HepG2 (cell line): ENCODE results near the gene NUBP2. TPM values are rescaled to one million over a fixed set of nuclear protein-coding genes. Genes with fewer than 3 reads are reported as not detected.

Experiments
- AGO2 ChIP-seq: fragments of 200-400 bp; formaldehyde crosslinking; optimal IDR thresholded peaks from 2 replicates; pipeline ENCODE3; 2017; ENCODE audit warnings: mild to moderate bottlenecking, low read depth, low read length, moderate library complexity
- BRCA1 ChIP-seq: sonication (generic); formaldehyde crosslinking; IDR thresholded peaks from 2 replicates; pipeline ENCODE4 v1.4.0; 2020; ENCODE audit warnings: missing genetic modification reagents
- FOXA3 ChIP-seq: IDR thresholded peaks from 2 replicates; pipeline ENCODE4 v1.6.1; 2016; ENCODE audit warnings: missing genetic modification reagents, missing compliant biosample characterization
- KDM2A ChIP-seq: sonication (generic); formaldehyde crosslinking; IDR thresholded peaks from 2 replicates; pipeline ENCODE4 v1.4.0; 2020; ENCODE audit warnings: low read depth, missing genetic modification reagents, borderline replicate concordance
- KDM6A ChIP-seq: IDR thresholded peaks from 2 replicates; pipeline ENCODE4 v1.6.1; 2016; ENCODE audit warnings: low read depth
- LCORL ChIP-seq, 2 experiments: fragments of 450-650 bp in 1 of 2; sonication (generic) in 1 of 2; formaldehyde crosslinking in 1 of 2; IDR thresholded peaks; 2 replicates each; pipeline versions ENCODE4 v1.5.0 to v1.6.1; 2017 to 2020; ENCODE audit warnings: antibody characterized with exemption in 1 of 2, missing genetic modification reagents in 1 of 2
- MLXIP ChIP-seq: sonication (generic); formaldehyde crosslinking; IDR thresholded peaks from 2 replicates; pipeline ENCODE4 v1.9.0; 2021; ENCODE audit warnings: missing genetic modification reagents, borderline replicate concordance
- MYC ChIP-seq: sonication (generic); formaldehyde crosslinking; IDR thresholded peaks from 2 replicates; pipeline ENCODE4 v1.9.0; 2021; ENCODE audit warnings: missing genetic modification reagents, borderline replicate concordance
- RERE ChIP-seq: IDR thresholded peaks from 2 replicates; pipeline ENCODE4 v1.6.1; 2016; ENCODE audit warnings: low read depth, missing genetic modification reagents, missing compliant biosample characterization
- SETDB1 ChIP-seq: sonication (generic); formaldehyde crosslinking; IDR thresholded peaks from 2 replicates; pipeline ENCODE4 v1.5.1; 2020; ENCODE audit warnings: missing genetic modification reagents, mild to moderate bottlenecking, borderline replicate concordance
- SNAPC5 ChIP-seq: sonication (generic); formaldehyde crosslinking; IDR thresholded peaks from 2 replicates; pipeline ENCODE4 v1.8.1; 2023; ENCODE audit warnings: mild to moderate bottlenecking, missing genetic modification reagents, borderline replicate concordance
- SRF ChIP-seq: IDR thresholded peaks from 2 replicates; pipeline ENCODE4 v1.6.1; 2011; ENCODE audit warnings: mild to moderate bottlenecking, low read depth, low read length, moderate library complexity
- TMF1 ChIP-seq: sonication (generic); formaldehyde crosslinking; IDR thresholded peaks from 2 replicates; pipeline ENCODE4 v1.8.1; 2022; ENCODE audit warnings: low read depth, missing genetic modification reagents
- ZNF232 ChIP-seq: sonication (generic); formaldehyde crosslinking; IDR thresholded peaks from 2 replicates; pipeline ENCODE4 v1.4.0; 2020; ENCODE audit warnings: missing genetic modification reagents, borderline replicate concordance
- ZUFSP ChIP-seq: sonication (generic); formaldehyde crosslinking; IDR thresholded peaks from 2 replicates; pipeline ENCODE4 v1.9.0; 2021; ENCODE audit warnings: missing genetic modification reagents, mild to moderate bottlenecking, borderline replicate concordance
- polyA plus RNA-seq, 8 experiments: library from polyadenylated mRNA; depleted of rRNA in 3 of 8; stranded (reverse) in 7 of 8; unstranded in 1 of 8; fragments of >200 nt; fragmentation: Illumina TruSeq in 4 of 8; extraction: Trizol in 4 of 8; gene quantifications; 2 replicates each; pipeline versions ENCODE4 v1.2.1 to v1.2.3, GENCODE V29; 2011 to 2016; ENCODE audit warnings: low read depth in 4 of 8, missing spikeins in 1 of 8, mixed read lengths in 1 of 8; ENCODE audit not compliant: insufficient read depth in 1 of 8
- total RNA-seq, 5 experiments: library from RNA; depleted of rRNA; stranded (reverse); fragments of >200 nt; fragmentation: Illumina TruSeq; extraction: Trizol; gene quantifications; 2 replicates each; pipeline ENCODE4 v1.2.3, GENCODE V29; 2016; ENCODE audit warnings: low read depth in 1 of 5
- TF ChIP-seq, protein P1 (sequence below): sonication (generic); formaldehyde crosslinking; IDR thresholded peaks from 2 replicates; pipeline ENCODE4 v1.5.0; 2020; ENCODE audit warnings: missing genetic modification reagents

The NUBP2 gene
- total and polyA plus RNA-seq, 2 of the 13 experiments (the other 11 are each of a cell fraction or from before 2014, with no cell fraction given), result 25.7 to 61.5 TPM

DNA sequence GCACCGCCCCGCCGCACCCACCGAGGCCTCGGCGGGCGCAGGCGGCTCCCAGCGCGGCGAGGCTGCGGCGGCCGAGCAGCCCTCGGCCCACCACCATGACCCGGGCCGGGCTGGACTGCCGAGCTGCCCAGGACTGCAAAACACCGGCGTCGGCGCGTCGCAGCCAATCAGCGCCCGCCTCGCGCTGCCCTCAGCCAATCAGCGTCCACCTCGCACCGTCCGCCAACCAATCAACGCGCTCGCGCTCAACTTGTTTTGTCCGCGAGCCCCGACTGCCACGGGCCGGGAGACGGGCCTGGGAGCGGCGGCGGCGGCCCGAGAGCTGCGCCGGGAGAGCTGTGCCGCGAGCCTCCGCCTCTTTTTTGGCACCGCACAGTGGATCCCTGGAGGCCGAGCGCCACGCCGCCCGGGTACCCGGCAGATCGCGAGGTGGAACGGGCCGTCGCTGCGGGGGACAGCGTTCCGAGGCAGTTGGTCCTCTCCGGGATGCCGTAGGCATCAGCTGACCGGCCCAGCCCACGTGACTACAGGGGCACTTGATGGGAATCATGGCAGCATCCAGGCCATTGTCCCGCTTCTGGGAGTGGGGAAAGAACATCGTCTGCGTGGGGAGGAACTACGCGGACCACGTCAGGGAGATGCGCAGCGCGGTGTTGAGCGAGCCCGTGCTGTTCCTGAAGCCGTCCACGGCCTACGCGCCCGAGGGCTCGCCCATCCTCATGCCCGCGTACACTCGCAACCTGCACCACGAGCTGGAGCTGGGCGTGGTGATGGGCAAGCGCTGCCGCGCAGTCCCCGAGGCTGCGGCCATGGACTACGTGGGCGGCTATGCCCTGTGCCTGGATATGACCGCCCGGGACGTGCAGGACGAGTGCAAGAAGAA lies 44.2 kb downstream of the NUBP2 start, which contains the start of the genes FAHD1 and HAGH (continued):
- TF ChIP-seq ZUFSP (no peak), LCORL (IDR thresholded peaks at IDR 0.05) (no peak), LCORL (CRISPR knock-in tag; IDR thresholded peaks at IDR 0.05) (peak; percentile 88), TMF1 (CRISPR knock-in tag) (peak; percentile 87; the same call in 1 of the 2 replicates), SRF (no peak), BRCA1 (CRISPR knock-in tag) (no peak), SETDB1 (no peak), KDM2A (CRISPR knock-in tag) (peak; percentile 96), SNAPC5 (CRISPR knock-in tag) (peak; percentile 82; the same call in 1 of the 2 replicates), KDM6A (CRISPR knock-in tag) (no peak), AGO2 (peak; percentile 92), MLXIP (CRISPR knock-in tag) (no peak; the same call in 1 of the 2 replicates), ZNF232 (peak; percentile 82; the same call in 1 of the 2 replicates), MYC (CRISPR knock-in tag) (peak; percentile 98), RERE (CRISPR knock-in tag) (peak; percentile 34; the same call in 1 of the 2 replicates), FOXA3 (CRISPR knock-in tag) (peak; percentile 45; the same call in 1 of the 2 replicates)
- TF ChIP-seq, protein P1, sequence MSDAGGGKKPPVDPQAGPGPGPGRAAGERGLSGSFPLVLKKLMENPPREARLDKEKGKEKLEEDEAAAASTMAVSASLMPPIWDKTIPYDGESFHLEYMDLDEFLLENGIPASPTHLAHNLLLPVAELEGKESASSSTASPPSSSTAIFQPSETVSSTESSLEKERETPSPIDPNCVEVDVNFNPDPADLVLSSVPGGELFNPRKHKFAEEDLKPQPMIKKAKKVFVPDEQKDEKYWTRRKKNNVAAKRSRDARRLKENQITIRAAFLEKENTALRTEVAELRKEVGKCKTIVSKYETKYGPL, result no peak
